ENCODE data around the gene FRMD4A.

DNA sequence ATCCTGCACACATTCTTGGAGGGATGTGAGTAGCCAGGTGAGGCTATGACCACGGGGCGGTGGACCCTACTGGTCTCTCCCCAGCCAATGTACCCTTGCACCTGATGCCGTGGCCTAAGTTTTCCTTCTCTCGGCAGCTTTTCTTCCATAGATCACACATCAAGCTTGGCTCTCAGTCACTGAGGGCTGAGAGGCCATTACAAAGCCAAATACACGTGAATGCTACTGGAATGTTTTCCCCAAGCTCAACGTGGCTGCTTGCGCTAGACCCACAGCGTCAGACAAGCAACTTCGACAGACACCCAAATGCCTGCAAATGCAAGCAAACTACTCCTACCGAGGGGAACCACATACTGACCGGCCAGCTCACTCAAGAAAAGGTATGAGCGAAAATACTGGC, 660.8 kb downstream of the FRMD4A start:
- TF ChIP-seq POLR2A (IDR thresholded peaks at IDR 0.05; ENCODE audit: low read depth, low read length) (no peak), POLR2AphosphoS5 (IDR thresholded peaks at IDR 0.05; ENCODE audit: low read depth, low read length) (no peak), TAF1 (IDR thresholded peaks at IDR 0.05; ENCODE audit: borderline replicate concordance, low read depth, low read length) (no peak)

All from GM12892 (cell line).